Stimulated activated CD8-positive, alpha-beta memory T cell treated with anti-CD3 and anti-CD28 coated beads, Interleukin-15, amount 100 ng/mL, for 4 hours (primary cell): ENCODE measurements around the gene CEND1.
A peak's percentile ranks its signal among the peaks of the same experiment; 100 is the strongest.

ENCODE experiments used
- DNase-seq, 2 donors: peaks; one replicate each; pipeline ENCODE4 v3.0.0-alpha.2; 2020; ENCODE audit warnings: low read depth in 2 of 2

CEND1 gene

DNA sequence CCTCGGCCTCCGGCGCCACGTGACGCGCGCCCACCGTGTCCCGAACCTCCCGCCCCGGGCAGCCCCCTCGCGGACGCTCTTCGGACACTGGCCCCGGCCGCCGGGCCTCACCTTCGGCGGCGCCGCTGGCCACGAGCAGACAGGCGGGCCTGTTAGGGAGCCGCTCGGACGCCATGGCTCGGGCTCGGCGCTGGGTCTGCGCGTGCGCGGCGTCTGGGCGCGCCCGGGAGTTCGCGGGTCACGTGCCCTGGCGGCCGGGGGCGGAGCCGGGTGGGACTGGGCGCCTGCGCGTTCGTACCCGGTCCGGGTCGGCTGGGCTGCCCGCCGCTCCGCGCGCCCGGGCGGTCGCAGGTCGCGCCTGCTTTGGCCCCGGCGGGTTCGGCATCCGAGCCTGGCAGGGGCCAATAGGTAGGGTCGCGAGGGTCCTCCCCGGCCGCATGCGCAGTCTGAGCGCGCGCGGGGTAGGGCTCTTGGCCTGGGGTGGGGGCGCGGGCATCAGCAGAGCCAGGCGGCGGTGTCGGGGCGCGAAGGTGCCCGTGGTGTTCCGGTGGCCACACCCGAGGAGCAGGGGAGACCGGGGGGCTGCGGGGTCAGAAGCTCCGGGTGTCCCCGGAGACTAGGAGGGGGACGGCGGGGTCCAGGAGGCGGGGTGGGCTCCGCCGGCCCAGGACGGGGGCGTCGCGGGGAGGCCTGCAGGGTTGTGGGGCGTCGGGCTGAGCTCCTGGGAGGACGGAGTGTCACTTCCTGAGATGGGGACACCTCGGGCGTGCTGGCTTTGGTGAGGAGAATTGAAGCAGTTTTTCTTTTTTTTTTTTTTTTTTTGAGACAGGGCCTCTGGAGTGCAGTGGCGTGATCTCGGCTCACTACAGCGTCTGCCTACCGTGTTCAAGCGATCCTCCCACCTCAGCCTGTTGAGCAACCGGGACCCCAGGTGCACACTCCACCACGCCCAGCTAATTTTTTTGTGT, 12.3 kb downstream of the CEND1 start, which contains the start of gene GATD1:
Gene GATD1 (minus strand): TSS at position 200 of the 968 bp plus-strand sequence. CDS start 25 bp downstream, at position 175.
- DNase-seq: peak; percentile 84 to 89

DNA sequence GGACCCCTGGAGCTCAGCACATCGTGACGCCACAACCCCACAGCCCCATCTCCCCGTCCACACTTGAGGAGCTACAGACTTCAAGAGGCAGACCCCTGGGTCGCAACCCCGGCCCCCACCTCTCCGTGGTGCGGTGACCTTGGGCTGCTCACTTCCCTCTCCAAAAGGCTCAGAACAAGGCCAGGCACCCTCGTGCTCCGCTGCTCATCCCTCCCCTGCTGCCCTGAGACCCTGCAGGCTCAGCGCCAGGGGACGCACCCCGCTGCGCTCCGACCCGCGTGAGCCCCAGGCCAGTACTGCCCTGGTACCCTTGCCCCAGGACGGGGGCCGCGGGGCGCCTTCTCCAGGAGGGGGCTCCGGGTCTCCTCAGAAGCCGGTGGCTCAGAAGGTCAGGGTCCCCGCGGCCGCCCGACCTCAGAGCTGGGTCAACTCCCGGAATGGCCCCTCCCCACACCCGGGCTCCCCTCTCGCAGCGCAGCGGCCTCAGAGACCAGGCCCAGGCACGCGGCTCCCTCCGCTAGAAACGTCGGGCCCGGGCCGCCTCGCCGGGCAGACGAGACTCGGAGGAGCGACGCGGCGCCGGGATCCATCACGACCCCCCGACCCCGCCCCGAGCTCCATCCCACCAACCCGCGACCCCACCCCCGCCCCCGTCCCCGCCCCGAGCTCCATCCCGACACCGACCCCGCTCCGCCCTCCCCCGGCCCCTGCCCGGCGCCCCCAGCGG, 13.2 kb downstream of the CEND1 start:
- no peak for DNase-seq

DNA sequence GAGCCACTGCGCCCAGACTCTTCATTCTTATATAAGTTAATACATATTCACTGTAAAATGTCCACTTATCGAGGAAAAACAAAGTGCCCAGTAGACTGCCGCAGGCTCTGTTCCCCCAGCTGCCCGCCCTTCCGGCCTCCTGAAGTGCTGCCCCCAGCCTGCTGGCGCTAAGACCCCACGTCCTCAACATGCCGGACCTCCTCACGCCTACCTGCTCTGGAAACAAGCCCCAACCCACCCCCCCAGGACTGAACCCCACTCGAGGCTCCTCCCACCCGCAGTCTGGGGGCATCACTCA, 13.7 kb downstream of the CEND1 start:
- no peak for DNase-seq

DNA sequence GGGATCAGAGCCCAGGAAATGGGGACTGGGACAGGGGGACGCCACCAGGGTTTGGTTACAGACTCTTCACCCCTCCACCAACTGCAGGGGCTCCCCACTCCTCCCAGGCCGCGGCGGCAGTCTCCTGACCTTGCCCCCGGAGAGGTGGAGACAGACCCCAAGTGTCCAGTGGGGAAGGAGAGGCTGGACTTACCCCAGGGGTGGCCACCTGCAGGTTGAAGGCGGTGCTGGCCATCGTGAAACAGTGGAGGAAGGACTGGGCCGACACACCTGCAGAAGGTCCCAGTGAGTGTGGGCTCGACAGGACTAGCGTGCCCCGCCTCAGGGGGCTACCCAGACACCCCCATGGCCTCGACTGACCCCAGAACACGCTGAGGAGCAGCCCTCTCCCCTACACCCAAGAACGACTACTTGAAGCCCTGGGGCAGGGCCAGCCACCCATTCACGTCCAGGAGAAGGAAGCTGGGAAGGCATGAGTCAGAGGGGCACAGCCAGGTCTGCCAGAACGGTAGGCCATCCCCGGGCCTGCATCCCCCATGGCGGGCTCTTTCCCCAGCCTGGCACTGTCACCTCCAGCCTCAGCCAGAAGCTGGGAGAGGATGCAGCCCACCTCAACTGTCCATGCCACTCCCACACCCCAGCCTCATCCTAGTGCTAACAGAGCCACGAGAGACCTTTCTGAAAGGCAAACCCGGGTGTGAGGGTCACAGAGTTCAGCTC, 14.9 kb downstream of the CEND1 start:
- no peak for DNase-seq

DNA sequence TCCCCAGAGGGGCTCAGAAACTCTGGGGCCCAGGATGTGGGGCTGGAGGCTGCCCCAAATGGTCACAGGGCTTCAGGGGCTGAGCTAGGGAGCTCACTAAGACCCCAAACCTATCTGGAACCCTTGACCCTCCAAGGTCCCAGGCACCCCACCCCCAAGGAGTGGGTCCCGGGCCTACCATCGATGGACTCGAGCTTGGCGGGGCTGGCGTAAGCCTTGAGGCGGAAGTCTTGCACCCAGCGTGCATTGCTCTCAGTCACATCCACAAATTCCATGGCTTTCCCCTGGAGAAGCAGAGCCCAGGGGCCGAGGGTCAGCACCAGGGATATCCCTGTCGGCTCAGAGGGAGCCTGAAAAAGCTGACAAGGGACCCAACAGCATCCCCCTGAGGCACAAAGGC, 16.1 kb downstream of the CEND1 start:
- no peak for DNase-seq

DNA sequence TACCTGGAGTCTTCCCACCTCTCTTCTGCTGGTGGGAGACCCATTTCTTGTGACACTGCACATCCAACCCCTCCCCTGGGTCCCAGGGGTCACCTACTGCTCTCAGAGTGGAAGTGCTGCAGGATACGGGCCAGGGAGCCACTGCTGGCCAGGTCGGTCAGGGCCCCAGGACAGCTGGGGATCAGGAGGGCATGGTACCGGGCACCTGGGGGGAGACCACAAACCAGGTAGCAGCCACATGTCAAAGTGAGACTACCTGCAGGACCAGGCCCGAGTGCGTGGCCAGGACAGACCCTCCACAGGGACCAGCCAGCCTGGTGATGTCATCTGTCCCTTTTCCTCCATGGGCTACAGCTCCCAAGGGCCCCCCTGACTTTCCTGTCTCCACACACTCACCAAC, 16.5 kb downstream of the CEND1 start:
- no peak for DNase-seq

DNA sequence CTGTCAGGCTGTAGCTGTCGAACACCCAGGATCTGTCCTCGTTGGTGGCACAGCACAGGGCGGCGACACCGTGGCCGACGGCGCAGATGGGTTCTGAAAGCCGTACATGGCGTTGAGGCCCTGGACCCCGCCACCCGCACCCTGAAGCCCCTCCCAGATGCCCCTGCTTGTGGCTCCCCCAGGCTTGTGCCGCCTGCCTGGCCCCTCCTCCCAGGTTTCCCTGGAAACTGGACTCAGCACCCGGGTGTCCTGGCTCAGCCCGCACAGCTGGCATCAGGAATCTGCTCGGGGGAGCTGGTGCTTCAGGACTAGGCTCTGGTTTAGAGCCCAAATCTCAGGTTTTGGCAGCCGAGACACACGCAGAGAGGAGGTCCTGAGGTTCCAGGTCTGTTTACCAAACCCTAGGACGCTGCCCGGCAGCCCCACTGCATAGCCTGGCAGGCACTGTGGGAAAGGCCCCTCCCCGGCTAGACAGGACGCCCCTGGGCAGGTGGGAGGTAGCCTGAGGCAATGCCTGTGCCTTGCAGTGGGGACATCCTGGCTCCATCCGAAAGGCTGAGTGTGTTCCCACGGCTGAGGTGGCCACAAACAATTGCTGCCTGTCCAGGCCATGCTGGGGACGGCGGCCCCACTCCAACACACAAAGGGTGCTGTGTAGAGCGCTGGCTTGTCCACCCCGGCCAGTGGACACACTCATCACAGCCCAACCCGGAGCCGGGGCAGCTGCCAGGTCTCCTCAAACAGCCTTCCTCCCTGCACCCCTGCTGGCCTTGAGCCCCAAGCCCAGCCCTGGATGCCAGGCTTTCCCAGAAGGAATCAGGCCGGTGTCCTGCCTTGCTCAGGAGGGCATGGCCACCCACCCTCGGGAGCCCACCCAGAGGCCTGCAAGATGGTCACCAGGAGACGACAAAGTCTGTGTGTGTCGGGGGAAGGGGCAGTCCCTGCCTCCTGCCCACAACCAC, 17.2 kb downstream of the CEND1 start:
- no peak for DNase-seq

DNA sequence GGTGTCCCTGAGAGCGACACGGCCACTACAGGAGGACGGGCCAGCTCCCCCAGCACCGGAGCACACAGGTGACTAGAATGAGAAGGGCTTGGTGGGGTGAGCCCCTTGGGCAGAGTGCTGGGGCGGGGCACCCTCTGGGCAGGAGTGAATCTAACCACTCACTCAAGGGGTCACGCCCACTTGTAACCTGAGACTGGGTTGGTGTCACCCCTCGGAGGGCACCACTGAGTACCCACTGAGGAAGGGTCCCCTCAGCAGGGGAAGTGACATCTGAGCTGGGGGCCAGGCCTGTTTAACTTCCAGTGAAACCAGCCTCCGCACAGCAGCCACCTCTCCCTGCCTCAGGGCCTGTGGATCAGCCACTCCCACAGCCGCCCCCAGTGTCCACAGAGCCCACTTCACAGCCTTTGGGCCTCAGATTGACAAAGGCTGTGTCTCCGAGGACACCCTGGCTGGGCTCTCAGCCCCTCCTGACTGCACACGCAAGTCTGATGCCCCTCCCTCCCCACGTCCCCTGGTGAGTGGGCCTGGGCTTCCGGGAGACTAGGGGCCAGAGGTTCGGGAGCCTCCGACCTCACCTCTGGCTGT, 18.2 kb downstream of the CEND1 start:
- no peak for DNase-seq

DNA sequence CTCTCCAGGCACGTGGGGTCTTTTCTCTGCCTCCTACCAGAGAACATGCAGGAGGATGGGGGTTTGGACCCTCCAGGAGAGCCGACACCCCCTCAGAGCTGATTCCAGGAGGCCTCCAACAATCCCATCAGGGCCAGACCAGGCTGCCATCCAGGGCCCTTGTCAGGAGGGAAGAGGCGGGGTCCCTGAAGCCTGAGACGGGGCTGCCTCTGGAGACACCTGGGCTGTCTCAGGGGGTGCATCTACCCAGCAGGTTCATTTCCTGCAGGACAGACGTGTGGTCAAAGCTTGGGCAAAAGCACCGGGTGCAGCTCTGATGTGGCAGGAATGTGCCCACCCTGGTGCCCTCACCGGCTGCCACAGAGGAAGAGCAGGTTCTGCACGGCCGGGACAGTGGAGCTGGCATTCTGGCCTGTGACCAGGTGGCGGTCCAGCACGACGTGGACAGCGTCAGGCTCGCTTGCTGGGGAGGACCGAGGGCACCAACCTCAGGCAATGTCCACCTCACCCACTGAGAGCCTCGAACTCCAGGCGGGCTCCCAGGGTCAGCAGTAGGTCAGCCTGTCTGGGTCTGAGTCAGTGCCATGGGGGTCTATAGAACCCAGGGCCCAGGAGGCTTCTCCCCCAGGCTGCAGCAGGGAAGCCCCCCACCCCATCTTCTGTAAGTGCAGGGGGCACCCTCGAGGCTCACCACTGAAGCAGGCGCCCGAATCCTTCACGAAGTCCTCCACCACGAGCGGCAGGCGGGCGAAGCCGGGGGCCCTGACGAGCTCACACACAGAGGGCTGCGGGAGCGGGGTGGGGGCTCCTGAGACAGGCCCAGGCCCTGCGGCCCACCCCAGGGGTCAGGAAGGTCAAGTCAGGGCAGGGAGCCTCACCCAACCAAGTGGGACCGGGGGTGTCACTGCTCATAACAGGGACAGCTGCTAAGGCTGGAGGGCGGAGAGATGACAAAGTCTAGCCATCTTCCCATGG, 19.0 kb downstream of the CEND1 start:
- no peak for DNase-seq

DNA sequence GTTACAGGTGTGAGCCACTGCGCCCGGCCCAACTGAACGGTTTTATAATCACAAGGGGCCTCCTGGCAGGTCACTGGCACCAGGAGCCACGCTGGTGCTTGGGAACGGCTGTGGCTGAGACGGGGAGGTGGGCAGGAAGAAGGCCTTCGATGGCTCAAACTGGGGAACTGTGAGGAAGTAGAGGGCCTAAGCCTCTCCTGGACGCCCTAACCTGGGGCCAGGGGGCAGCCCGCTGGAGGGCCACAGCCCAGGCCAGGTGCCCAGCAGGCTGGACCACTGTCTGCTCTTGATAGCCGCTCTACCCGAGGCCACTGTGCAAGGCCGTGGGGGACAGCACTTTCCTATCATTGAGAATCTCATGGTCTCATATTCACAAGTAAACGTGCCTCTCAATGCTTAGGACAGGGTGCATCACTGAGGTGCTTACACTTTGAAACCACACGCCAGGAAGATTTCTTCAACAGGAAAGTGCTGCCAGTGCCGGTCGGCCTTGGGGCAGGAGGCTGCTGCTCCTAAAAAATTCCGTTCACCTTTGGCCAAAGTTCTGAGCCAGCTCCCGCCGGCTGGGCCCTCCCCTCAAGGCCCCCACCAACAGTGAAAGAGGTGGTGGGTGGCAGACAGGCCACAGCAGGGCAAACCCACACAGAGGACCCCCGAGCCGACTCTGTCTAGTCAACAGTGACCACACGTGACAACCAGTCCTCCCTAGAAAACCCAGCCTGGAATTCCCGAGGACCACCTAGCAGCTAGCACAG, 19.8 kb downstream of the CEND1 start:
- DNase-seq: no peak

DNA sequence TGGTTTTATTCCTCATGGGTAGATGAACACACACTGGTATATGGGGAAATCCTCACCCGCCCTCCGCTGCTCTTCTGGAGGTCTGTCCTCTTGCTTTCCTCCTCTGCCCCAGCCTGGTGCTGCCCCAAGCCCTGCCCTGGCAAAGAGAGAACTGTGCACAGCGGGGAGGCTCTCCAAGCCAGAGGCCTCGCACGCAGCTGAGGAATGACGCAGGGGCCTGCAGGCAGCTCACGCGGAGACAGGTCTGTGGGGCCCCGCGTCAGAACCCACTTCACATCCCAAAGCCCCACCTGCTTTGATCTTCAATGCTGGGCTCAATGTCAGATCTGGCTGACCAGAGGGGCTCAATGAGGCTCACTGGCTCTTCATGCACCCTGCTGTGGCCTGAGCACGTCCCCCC, 22.7 kb downstream of the CEND1 start:
- no peak for DNase-seq

DNA sequence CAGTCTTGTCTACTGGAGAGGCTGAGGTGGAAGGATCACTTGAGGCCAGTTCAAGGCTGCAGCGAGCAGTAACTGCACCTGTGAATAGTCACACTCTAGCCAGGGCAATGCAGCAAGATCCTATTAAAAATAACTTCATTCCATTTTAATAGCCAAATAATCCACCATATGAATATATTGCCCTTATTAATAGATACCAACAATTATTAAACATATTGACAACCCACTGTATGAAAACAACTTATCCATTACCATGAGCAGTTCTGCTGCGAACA, 23.0 kb downstream of the CEND1 start:
- DNase-seq: no peak

DNA sequence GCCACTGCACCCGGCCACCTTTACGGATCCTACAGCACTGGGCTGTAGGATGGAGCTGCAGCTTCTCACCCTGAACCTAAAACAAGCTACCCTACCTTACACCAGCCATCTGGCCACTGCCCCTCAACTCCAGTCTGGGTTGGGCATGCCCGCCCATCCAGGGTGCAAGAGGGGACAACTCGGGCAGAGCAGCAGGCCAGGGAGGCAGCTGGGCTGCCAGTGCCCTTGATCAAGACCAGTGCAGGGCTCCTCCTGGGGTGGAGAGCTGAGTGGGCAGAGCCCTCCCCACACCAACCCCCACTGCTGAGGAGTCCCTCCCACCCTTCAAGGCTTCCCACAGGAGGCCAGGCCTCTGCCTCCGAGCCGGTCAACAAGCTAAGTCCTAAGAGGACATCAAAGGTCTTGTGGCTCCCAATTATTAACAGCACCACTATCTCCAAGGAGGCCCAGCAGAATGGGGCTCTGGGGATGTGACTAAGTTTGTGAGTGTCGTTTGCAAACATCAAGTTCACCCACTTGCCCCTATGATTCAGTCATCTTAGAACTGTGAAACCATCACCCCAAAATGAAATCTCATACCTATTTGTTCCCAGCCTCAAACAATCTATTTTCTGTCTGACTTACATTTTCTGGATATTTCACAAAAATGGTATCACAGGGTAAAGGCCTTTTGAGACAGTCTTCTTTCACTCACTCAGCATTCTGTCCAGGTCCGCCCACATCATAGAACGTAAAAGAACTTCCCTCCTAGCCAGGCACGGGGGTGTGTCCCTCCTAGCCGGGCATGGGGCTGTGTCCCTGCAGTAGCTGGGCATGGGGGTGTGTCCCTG, 23.6 kb downstream of the CEND1 start:
- no peak for DNase-seq

DNA sequence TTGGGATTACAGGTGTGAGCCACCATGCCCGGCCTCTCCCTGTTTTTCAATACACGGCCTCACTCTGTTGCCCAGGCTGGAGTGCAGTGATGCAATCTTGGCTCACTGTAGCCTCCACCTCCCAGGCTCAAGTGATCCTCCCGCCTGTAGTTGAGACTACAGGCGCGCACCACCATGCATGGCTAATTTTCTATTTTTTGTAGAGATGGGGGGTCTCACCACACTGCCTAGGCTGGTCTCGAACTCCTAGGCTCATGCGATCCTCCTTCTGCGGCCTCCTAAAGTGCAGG, 24.1 kb downstream of the CEND1 start:
- DNase-seq: no peak

DNA sequence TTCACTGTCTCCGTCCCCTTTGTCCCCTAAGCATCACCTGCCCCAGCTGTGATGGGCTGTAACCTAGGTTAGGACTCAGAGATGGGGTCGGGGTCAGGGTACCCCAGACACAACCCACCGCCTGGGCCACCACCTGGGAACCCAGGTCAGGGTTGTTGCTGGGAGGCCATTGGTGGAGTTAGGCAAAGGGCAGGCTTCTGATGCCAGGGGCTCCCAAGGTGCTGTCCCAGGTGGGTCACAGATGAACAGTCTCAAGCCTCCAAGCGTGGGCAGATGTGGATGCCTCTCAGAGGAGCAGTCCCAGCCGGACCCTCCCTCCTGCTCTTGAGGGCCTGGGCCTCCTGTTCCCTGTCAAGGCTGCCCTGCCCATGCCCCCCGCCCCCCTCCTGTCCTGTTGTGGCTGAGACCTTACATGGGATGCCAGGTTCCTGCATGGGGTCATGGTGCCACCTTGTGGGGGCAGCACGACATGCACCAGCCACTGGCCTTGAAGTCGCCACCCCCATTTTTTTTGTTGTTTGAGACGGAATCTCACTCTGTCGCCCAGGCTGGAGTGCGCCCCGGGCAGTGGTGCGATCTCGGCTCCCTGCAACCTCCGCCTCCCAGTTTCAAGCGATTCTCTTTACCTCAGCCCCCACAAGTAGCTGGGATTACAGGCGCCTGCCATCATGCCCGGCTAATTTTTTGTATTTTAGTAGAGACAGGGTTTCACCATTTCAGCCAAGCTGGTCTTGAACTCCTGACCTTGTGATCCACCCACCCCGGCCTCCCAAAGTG, 24.7 kb downstream of the CEND1 start:
- DNase-seq: no peak

DNA sequence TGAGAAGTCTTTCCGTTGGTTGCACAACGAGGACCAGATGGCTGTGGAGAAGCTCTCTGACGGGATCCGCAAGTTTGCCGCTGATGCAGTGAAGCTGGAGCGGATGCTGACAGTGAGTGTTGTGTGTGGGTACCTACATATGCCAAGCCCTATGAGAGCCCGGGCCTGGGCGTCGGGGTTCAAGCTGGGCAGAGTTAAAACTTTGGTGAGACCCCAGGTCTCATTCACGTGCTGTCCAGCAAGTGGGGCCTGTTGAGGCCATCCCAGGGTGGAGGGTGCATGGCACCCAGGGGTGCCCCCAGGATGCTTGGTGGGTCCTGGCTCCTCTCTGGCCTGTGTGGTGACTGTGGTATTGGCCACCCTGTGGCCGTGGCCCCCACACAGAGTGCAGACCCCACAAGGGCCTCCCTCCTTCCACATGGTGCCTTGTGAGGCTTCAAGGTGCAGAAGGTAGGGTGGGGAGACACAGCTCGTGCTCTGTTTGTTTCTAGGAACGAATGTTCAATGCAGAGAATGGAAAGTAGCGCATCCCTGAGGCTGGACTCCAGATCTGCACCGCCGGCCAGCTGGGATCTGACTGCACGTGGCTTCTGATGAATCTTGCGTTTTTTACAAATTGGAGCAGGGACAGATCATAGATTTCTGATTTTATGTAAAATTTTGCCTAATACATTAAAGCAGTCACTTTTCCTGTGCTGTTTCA, 25.4 kb downstream of the CEND1 start:
- DNase-seq: no peak
